HG02571 (cell line): ENCODE data around the gene TCL1B.
"Not testable (repeated sequence)": the region's sequence is repeated elsewhere in the genome, so short reads cannot be mapped to it uniquely, and the experiment has no call there.

Experiments used
- ATAC-seq: cut with Tn5 transposase; IDR thresholded peaks from one replicate; pipeline ENCODE4 v1.9.1; 2021; ENCODE audit warnings: mild to moderate bottlenecking, moderate library complexity; ENCODE audit not compliant: unreplicated experiment

TCL1B gene, protein sequence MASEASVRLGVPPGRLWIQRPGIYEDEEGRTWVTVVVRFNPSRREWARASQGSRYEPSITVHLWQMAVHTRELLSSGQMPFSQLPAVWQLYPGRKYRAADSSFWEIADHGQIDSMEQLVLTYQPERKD

DNA sequence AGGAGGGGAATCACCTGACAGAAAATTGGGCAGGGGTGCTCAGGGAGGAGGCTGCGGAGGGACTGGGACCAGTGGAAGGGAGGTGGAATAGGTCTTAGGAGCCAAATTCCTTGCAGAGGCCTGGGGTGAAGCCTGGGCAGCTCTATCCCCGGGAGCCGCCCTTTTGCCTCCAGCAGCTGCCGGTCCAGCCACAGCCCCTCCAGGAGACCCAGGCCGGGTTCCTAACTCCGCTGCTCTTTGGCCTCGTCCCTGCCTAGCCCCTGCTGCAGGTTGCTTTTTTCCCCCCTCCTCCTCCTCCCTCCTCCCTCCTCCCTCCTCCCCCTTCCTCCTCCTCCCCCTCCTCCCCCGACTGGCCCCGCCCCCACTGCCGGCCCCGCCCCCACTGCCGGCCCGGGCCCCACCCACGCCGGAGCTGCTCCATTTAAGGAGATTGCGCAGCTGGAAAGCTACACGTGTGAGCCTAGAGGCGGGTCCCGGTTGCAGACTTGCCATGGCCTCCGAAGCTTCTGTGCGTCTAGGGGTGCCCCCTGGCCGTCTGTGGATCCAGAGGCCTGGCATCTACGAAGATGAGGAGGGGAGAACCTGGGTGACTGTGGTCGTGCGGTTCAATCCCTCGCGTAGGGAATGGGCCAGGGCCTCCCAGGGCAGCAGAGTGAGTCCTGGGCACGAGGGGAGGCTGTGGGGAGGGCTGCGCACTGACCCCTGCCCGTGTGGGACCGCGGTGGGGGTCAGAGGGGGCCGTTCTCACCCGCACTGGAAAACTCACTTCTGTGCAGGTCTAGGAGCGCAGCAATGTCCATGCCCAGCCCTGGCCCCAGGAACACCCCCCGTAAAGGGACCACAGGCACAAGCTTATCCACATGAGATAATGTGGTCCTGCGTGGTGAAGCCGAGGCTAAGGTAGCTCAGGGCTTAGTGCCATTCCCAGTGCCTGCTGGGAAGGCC is at the start of gene TCL1B:
TCL1B (plus strand) TSS at position 449 of the 945 bp plus-strand sequence; CDS start at position 491, 42 bp downstream.
- no peak for ATAC-seq

DNA sequence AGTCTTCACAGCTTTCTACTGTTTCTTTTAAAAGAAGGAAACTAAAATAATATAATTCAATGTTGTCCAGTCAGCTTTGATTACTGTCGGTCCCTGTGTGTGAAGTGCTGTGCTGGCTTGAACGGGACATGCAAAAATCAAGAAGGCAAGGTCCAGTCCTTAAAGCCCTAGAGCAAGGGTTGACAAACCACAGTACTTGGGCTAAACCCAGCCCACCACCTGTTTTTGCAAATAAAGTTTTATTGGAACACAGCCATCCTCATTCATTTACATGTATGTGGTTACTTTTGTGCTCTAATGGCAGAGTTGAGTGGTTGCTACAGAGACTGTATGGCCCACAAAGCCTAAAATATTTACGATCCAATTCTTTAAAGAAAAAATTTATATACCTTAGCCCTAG is 41.2 kb upstream of the TCL1B start:
- ATAC-seq = no peak

DNA sequence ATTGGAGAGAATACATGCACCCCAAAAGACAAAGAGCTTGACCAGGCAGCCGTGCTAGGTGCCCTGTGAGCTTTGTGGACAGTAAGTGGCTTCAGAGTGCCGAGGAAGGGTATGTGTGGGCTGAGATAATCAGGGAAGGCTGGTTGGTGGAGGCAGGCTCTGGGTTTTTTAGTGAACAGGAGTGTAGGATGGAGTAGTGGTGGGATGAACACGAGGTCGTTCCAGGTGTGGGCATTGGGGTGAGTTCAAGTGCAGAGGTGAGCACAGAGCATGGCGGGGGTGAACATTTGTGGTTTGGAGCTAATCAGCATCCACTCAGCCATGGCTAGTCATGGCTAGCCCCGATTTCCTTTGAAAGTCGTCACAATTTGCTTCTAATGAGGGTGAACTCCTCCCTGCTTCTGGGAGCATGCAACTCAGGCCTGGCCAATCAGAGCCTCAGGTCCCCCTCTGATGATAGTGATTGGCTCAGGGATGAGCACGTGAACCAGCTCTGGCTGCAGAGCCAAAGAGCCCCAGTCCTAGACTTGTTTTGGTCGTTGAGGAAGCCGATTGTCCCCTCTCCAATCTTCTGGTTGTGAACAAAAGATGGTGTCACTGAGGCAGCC is 40.7 kb upstream of the TCL1B start:
- no peak for ATAC-seq

DNA sequence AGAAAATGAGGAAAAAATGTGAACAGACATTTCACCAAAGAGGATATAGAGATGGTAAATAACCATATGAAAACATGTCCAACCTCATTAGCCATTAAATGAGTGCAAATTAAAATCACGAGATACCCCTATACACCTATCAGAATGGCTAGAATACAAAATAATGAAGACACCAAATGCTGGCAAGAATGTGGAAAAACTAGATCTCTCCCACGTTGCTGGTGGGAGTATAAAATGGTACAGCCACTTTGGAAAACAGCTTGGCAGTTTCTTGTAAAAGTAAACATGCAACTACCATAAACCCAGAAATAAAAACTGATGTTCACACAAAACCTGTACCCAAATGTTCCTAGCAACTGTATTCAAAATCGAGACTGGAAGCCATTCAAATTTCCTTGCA is 38.3 kb upstream of the TCL1B start:
- no peak for ATAC-seq

DNA sequence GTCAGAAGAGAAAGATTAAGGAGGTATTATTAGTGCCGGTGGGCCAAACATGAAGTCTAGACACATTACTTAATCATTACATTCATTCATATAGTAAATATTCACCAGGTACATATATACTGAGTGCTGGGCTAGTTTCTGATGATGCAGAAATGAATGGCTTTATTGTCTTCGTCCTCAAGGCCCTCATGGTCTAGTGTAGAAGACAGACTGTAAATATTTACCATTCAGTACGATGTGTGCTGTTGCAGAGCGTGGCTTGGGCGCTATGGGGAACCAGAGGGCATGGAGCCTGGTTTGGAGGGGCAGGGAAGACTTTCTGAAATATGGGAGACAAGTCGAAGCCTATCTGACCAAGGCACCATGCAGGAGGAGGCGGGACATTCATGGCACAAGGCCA is 37.0 kb upstream of the TCL1B start:
- ATAC-seq = no peak

DNA sequence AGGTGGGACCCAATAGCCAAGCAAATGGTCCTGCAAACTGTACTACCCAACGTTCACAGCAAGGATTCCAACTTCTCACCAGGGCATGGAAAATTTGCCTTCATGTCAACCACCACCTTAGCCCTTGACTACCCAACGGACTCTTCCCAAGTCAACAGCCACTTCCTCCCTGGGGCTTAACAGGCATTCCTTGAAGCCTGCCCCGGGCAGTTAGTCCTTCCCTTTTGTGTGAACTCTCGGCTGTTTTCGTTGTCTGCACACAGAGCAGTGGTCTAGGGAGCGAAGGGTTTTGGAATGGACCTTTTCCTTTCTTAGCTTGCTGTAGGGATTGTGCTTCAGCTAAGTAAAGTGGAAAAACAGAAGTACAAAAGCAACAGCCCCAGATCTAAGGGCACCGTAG is 35.2 kb upstream of the TCL1B start:
- no peak for ATAC-seq

DNA sequence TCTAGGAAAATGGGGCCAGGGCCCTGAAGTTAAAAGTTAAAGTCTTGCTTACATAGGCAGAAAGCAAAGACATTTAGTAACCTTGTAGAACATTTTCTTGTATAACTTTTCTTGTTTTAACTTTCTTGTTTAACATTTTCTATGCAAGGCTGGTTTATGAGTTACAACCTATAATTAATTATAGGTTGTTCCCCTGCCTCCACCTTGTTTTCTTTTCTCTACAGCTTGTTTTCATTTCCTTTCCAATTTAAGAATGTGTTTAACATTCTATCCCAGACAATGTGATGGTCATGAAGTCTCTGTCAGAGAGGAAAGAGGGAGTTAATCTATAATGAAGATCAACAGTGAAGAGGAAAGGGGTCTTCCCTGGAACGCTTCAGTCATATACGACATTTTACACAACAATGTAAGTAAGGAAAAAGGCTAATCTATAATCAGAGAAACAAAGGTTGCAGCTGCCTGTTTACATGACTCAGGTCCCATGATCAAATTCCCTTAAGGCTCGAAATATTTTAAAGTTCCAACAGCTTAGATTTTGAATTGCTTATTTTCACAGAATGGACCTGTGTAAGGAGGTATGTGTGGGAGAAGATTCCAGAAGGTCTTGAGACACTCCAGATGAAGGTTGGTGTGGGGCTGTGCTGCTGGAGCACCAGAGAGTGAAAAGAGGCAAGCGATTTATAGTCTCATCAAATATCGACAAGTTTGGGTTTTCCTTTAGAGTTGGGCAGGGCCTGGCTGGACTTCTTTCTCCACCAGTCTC is 34.2 kb upstream of the TCL1B start:
- ATAC-seq = no peak

DNA sequence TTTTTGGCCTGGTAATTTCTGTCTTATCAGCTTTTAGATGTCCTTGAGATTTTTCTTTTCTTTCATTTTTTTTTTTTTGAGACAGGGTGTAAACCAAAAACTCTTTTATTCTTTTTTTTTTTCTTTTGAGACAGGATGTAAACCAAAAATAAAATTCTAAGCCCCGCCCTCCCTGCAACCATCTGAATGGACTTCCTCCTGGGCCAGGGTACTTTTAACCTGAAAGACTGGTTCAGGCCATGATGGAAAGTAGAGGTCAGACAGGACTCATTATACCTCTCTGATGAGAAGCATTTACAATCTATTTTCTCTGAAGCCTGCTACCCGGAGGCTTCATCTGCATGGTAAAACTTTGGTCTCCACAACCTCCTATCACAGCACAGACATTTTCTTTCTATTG is 33.5 kb upstream of the TCL1B start:
- ATAC-seq = no peak

DNA sequence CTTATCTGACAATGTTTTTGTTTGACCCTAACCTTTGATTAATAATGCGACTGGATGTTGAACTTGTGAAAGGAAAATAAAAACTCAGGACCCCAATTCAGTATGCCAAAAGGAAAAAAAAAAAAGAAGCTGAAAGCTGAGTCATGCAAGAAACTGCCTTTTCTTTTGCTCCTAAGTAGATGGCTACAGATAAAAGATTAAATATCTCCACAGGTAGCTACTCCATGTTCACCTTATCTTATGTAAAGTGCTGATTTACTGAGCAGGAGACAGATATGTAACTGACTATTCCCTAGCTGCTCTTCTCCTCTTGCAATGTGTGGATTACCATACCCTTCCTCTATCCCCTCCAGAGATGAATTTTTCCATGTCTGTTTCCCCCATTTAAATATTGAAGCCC is 30.8 kb upstream of the TCL1B start:
- no peak for ATAC-seq

DNA sequence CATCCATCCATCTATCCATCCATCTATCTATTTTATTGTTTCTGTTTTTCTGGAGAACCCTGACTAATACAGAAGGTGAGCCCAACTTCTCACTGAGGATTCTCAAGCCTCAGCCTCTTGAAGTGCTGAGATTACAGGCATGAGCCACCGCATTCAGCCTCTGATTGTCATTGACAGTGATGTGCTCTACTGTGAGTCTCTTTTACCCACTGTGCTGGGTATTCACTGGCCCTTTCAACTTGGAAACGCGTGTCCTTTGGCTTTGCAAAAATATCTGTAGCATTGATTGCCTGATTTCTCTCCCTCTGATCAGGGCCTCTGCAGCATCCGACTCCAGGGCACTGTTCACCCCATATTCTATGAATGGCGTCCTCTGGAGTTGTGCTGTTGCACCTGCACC is 29.6 kb upstream of the TCL1B start:
- ATAC-seq = no peak

DNA sequence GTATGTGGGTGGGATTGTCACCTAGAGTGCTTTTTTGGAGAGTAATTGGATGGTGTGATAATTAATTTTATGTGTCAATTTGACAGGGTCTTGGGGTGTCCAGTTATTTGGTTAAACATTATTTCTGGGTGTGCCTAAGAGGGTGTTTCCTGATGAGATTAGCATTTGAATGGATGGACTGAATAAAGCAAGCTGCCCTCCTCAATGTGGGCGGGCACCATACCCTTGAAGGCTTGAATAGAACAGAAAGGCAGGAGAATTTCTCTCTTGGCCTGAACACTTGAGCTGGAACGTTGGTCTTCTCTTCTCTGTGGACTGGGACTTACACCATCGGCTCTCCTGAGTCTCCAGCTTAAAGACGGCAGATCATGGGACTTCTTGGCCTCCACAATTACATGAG is 28.8 kb upstream of the TCL1B start:
- no peak for ATAC-seq

DNA sequence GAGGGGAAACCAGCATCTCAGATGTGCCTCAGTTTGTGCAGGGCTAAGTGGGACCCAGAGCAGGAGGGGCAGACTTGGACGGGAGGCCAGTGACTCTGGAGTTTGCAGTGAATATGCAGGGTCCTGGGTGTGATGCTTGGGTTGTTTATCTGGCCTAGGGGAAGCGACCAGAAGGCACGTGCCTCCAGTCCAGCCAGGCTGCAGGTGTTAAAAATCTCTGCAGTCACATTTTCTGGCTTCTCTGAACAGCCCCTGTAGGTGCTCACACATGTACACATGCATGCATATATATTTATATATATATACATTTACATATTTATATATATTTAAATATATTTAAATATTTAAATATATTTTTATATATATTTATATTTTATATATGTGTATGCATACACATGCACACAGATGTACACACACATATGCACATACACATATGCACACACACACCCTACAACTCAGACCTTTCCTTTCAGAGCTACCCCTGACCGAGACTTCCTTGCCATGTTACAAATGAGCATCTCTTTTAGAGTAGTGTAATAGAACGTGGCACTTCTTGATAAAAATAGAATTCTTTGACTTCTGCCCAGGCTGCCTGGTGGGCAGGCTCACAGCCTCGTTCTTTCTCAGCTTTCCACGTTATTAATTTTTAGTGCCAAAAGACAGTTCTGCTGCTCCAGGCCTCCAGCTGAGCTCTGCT is 26.8 kb upstream of the TCL1B start:
- ATAC-seq = no peak

DNA sequence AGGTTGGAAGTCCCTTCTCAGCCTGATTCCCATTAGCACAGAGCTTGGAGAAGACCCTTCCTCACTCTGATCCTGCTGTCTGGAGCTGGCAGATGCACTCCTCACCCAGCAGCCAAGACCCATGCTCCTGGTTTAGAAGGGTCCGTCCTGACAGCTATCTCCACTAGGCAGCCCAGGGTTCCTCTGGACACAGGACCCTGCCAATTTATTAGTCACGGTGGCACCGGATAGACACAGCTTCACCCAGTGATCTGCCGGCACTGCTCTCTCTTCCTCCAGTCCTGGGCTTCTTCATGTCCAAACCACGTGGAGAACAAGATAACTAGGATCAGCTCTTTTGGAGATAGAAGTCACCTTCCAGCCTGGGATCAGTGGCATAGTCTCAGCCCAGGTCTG is 26.2 kb upstream of the TCL1B start:
- ATAC-seq = no peak

DNA sequence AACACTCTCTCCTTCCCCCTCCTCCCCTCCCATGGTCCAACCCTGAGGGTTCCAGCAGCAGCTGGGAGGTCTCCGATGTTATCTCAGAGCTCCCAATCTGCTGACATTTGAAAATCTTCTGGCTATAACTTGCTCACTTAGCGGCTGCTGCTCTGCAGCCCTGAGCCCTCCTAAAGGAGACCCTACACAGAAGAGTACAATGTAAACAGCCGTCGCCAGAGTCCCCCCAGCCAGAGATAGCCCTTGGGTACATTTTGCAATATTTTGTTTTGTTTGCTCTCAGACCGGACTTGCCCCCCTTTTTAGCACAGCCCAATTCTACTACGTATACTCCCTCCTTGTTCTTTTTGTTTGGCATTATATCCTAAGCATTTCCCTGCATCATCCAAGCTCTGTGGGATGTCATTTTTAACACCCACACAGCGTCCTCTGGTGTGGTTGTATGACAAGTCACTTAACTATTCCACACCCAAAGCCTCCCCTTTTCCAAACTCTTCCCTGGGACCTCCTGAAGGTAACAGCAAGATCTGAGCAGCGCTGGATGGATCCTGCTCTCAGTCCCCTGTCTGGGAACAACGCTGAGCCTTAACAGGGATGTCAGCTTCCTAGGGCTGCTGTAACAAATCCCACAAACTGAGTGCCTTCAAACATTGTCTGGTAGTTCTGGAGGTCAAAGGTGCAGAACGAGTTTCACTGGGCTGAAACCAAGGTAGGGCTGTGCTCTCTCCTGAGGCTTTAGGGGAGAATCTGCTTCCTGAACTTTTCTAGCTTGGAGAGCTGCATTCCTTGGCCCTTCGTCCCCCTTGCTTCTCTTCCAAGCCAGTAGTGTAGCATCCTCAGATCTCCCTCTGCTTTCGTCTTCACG is 25.3 kb upstream of the TCL1B start:
- ATAC-seq = no peak

DNA sequence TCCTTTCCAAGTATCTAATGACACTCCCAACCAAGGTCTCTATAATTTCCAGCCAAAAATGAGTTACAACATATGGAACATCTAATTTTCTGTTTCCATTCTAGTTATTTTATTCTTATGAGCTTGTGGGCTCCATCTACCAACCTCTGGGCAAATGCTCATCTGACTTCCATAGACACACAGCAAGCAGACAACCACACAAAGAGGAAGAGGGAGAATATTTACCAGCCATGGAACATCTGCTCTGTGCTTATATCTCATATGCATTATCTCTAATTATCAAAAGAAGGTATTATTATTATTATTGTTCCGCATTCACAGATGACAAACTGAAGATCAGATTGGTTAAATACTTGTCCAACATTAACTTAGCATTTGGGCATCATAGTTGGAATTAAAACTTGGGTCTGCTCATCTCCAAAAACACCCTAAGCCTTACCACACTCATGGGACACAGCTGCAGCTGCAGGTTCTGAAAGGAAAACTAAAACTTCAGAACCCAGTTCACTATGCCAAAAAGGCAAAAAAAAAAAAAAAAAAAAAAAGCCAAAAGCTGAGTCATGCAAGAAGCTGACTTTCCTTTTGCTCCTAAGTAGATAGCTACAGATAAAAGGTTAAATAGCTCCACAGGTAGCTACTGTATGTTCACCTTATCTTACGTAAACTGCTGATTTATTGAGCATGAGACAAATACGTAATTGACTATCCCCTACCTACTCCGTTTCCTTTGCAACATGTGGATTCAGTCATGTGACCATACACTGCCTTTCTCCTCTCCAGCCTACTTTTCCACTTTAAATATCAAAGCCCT is 23.6 kb upstream of the TCL1B start:
- ATAC-seq = peak; percentile 35

DNA sequence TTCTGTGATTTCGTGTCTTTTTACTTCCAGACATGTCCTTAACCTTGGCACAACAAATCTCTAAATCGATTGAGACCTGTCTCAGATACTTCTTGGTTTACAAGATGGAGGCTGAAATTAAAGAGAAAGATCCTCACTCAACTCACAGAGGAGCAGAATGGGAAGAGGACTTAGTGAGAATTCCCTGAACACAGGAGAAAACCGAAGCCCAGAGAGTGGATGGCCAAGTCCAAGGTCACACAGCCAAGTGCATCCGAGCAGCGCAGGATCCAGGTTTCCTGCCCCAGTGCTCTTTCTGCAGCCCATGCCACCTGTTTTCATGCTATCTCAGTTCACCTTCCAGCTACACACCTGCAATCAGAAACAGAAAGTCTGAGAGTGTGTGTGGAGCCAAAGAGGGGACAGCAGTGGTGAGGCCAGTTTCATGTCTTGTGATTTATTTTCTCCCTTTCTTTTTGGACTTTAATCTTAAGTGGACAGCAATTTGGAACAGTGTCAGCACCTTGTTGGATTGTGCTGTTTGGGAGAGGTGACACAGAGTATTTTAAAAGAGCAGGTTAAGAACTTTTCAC is 22.9 kb upstream of the TCL1B start:
- ATAC-seq = peak; percentile 31

DNA sequence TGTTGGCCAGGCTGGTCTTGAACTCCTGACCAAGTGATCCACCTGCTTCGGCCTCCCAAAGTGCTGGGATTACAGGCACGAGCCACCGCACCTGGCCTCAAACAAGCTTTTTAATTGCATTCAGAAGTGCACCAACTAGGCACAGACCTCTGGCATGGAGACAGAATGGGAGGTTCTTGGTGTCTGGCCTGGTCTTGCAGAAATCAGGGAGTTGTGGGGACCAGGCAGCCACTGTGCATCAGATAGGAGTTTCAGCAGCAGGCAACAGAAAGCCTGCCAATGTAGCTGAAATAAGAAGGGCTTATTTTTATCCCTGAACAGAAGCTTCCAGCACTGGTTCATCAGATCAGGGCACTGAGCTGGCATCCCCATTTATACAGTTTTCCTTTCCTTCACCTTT is 22.2 kb upstream of the TCL1B start:
- ATAC-seq = no peak

DNA sequence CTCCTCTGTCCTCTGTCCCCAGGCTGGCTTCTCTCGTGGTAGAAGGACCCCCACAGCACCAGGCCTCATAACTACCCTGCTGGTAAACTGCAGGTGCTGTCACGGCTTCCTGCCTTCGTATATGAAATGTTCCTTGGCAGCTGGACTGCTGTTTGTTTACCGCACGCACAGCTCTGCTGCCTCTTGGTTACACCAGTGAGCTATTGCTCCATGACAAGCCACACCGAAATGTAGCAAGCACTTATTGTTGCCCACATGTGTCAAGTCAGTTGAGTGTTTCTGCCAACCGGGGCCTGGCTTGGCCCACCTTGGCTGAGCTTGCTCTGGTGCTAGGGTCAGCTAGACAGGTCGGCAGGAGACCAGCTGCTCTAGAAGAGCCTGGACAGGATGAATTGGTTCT is 21.7 kb upstream of the TCL1B start:
- ATAC-seq = no peak

DNA sequence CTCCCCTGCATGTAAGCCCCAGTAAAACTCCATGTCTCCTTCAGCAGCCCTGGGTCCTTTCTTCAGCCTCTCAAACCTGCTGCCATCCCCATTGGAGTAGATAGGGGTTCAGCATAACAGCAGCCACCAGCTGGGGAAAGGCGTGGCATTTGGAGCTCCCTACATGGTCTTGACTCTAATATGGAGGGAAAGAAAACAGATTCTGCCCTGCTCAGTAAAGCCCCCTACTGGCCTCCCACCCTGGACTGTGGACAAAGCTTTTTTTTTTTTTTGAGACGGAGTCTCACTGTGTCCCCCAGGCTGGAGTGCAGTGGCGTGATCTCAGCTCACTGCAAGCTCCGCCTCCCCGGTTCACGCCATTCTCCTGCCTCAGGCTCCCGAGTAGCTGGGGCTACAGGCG is 20.7 kb upstream of the TCL1B start:
- not testable (repeated sequence) for ATAC-seq
